Astrocyte (in vitro differentiated cells and primary cell): ENCODE data around the gene TSPEAR. TPM values are rescaled to one million over a fixed set of nuclear protein-coding genes. Genes with fewer than 3 reads are reported as not detected.

Source experiments
- DNase-seq: peaks from one replicate; pipeline ENCODE4 v3.0.0-alpha.2; 2010; ENCODE audit warnings: low read depth
- FAIRE-seq: peaks from 2 replicates; lab custom pipeline; 2011; peaks lifted over from hg19 to GRCh38; lab: Jason Lieb, UNC
- H2AFZ ChIP-seq: 2 replicates; pipeline ENCODE4 v1.6.0; 2012; ENCODE audit warnings: low read depth, low read length, inconsistent platforms
- H3K27ac ChIP-seq: 2 replicates; pipeline ENCODE4 v1.5.1; 2011; ENCODE audit warnings: low read depth, low read length, inconsistent platforms
- H3K27me3 ChIP-seq: 2 replicates; pipeline ENCODE4 v1.6.0; 2011; ENCODE audit warnings: low read length, inconsistent platforms; ENCODE audit not compliant: insufficient read depth
- H3K36me3 ChIP-seq: 2 replicates; pipeline ENCODE4 v1.5.1; 2011; ENCODE audit warnings: low read length, inconsistent platforms; ENCODE audit not compliant: insufficient read depth
- H3K4me1 ChIP-seq: 2 replicates; pipeline ENCODE4 v1.5.1; 2011; ENCODE audit warnings: low read length, inconsistent platforms; ENCODE audit not compliant: insufficient read depth
- H3K4me2 ChIP-seq: 2 replicates; pipeline ENCODE4 v1.6.0; 2012; ENCODE audit warnings: low read length, inconsistent platforms
- H3K4me3 ChIP-seq: 2 replicates; pipeline ENCODE4 v1.5.1; 2011; ENCODE audit warnings: low read depth, mild to moderate bottlenecking, low read length, inconsistent platforms; ENCODE audit not compliant: insufficient read depth
- H3K79me2 ChIP-seq: 2 replicates; pipeline ENCODE4 v1.6.0; 2012; ENCODE audit warnings: mild to moderate bottlenecking, low read length, inconsistent platforms; ENCODE audit not compliant: insufficient read depth
- H3K9ac ChIP-seq: 2 replicates; pipeline ENCODE4 v1.6.0; 2012; ENCODE audit warnings: mild to moderate bottlenecking, low read length, inconsistent platforms
- H3K9me3 ChIP-seq: 2 replicates; pipeline ENCODE4 v1.5.1; 2012; ENCODE audit warnings: low read depth, mild to moderate bottlenecking, low read length, inconsistent platforms; ENCODE audit not compliant: insufficient read depth
- H4K20me1 ChIP-seq: 2 replicates; pipeline ENCODE4 v1.6.0; 2012; ENCODE audit warnings: low read length, inconsistent platforms; ENCODE audit not compliant: insufficient read depth
- H3K27ac Mint-ChIP-seq: one replicate; pipeline ENCODE4 v1.8.0; 2021; ENCODE audit warnings: mild to moderate bottlenecking, mixed read lengths; ENCODE audit not compliant: unreplicated experiment
- H3K27me3 Mint-ChIP-seq: one replicate; pipeline ENCODE4 v1.8.0; 2021; ENCODE audit warnings: low read depth, mixed read lengths; ENCODE audit not compliant: unreplicated experiment
- H3K36me3 Mint-ChIP-seq: one replicate; pipeline ENCODE4 v1.8.0; 2021; ENCODE audit warnings: low read depth, mixed read lengths; ENCODE audit not compliant: unreplicated experiment
- H3K4me1 Mint-ChIP-seq: one replicate; pipeline ENCODE4 v1.8.0; 2021; ENCODE audit warnings: low read depth, mixed read lengths; ENCODE audit not compliant: unreplicated experiment
- H3K4me3 Mint-ChIP-seq: one replicate; pipeline ENCODE4 v1.8.0; 2021; ENCODE audit warnings: mild to moderate bottlenecking, moderate library complexity, mixed read lengths; ENCODE audit not compliant: unreplicated experiment
- H3K9me3 Mint-ChIP-seq: one replicate; pipeline ENCODE4 v1.8.0; 2021; ENCODE audit warnings: mild to moderate bottlenecking, mixed read lengths; ENCODE audit not compliant: unreplicated experiment
- EZH2 ChIP-seq: IDR thresholded peaks from 2 replicates; pipeline ENCODE4 v1.6.1; 2012; ENCODE audit warnings: mild to moderate bottlenecking, low read length, inconsistent platforms; ENCODE audit not compliant: insufficient read depth
- total RNA-seq: library from RNA; stranded (reverse); gene quantifications from 2 replicates; pipeline ENCODE4 v1.2.1, GENCODE V29; 2021
- TF ChIP-seq, protein P1 (sequence below): IDR thresholded peaks from 2 replicates; pipeline ENCODE4 v1.5.1; 2011; ENCODE audit warnings: low read depth, mild to moderate bottlenecking, inconsistent platforms, low read length, moderate library complexity; ENCODE audit not compliant: insufficient read depth

The TSPEAR gene
- total RNA-seq, 1 donor from 2014 or later, result not detected

DNA sequence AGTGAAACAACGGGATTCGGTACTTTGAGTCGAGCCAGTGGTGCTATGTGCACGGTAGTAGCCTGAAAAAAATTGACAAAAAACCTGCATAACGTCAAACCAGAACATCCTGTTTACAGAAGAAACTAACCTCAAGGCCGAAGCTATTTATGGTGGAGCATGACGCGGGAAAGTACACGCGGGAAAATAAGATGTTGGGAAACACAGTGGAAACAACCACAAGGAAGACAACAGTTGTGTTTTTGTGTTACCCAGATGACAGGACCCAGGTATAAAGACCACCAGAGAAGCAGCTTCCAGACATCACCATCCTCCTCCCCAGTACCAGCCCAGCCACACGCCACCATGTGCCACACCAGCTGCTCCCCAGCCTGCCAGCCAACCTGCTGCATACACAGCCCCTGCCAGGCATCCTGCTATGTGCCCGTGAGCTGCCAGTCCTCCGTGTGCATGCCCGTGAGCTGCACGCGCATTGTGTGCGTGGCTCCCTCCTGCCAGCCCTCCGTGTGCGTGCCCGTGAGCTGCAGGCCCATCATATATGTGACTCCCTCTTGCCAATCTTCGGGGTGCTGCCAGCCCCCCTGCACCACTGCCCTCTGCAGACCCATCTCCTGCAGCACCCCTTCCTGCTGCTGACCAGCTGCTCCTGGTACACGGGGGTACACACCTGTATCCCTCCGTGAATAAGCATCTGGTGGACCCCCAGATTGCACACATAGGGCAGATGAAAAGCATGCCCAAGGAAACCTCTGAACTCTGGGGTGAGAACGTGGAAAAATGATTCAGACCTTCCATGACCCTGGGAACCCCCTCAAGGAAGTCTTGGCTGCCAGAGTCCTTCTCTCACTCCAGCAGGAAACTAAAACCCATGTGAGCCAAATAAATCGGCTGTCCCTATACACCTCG lies 53.5 kb downstream of the TSPEAR start, which contains the start of gene KRTAP12-3:
Gene KRTAP12-3, plus strand, starts transcription at position 298 of the 906 bp plus-strand sequence. Its CDS starts 48 bp downstream, at position 346.
- Mint-ChIP-seq H3K27me3 (peaks cover 30% of the 10 kb centered on the region), H3K36me3 (peaks cover 2% of the 10 kb centered on the region), H3K27ac (no peak within 1 kb of the TSS), H3K4me3 (peak within 1 kb of the TSS; percentile 40), H3K9me3 (peaks cover 31% of the 10 kb centered on the region), H3K4me1 (peaks cover 7% of the 10 kb centered on the region)
- Histone ChIP-seq H3K79me2 (no peaks in the 10 kb centered on the region), H3K27me3 (no peaks in the 10 kb centered on the region), H4K20me1 (no peaks in the 10 kb centered on the region), H3K4me1 (no peaks in the 10 kb centered on the region), H3K27ac (no peak within 1 kb of the TSS), H2AFZ (no peak within 1 kb of the TSS), H3K4me2 (no peak within 1 kb of the TSS), H3K36me3 (no peaks in the 10 kb centered on the region), H3K9ac (no peak within 1 kb of the TSS), H3K9me3 (no peaks in the 10 kb centered on the region), H3K4me3 (no peak within 1 kb of the TSS)
- DNase-seq (no peak), FAIRE-seq (no peak)
- no peak for TF ChIP-seq EZH2
- TF ChIP-seq, protein P1, sequence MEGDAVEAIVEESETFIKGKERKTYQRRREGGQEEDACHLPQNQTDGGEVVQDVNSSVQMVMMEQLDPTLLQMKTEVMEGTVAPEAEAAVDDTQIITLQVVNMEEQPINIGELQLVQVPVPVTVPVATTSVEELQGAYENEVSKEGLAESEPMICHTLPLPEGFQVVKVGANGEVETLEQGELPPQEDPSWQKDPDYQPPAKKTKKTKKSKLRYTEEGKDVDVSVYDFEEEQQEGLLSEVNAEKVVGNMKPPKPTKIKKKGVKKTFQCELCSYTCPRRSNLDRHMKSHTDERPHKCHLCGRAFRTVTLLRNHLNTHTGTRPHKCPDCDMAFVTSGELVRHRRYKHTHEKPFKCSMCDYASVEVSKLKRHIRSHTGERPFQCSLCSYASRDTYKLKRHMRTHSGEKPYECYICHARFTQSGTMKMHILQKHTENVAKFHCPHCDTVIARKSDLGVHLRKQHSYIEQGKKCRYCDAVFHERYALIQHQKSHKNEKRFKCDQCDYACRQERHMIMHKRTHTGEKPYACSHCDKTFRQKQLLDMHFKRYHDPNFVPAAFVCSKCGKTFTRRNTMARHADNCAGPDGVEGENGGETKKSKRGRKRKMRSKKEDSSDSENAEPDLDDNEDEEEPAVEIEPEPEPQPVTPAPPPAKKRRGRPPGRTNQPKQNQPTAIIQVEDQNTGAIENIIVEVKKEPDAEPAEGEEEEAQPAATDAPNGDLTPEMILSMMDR, result no peak

DNA sequence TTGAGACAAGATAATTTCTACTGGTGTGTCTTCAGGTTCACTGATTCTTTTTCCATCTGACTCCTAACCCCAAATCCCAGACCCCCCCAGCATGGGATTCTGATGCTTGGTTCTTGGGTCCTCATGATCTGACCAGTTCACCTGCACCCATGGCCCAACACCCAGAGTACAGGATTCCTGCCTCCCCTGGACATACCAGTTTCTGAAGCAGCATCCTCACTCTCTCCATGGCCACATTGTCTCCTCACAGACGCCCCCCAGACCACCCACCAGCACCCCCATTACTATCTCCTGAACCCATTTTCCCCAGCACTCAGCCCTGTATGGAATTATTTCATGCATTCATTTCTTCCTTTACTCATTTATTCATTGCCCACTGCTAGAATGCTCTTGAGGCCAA lies 54.5 kb downstream of the TSPEAR start:
- Histone ChIP-seq H4K20me1 (no peaks in the 10 kb centered on the region), H3K4me2 (no peak overlapping the region), H3K4me1 (no peaks in the 10 kb centered on the region), H3K4me3 (no peak overlapping the region), H3K27me3 (no peaks in the 10 kb centered on the region), H2AFZ (no peak overlapping the region), H3K79me2 (no peaks in the 10 kb centered on the region), H3K9ac (no peak overlapping the region), H3K9me3 (no peaks in the 10 kb centered on the region), H3K36me3 (no peaks in the 10 kb centered on the region), H3K27ac (no peak overlapping the region)
- Mint-ChIP-seq H3K27me3 (peaks cover 30% of the 10 kb centered on the region), H3K36me3 (peaks cover 2% of the 10 kb centered on the region), H3K4me3 (no peak overlapping the region), H3K9me3 (peaks cover 29% of the 10 kb centered on the region), H3K4me1 (peaks cover 7% of the 10 kb centered on the region), H3K27ac (no peak overlapping the region)
- DNase-seq, result no peak
- no peak for TF ChIP-seq EZH2
- TF ChIP-seq, protein P1, result no peak
- FAIRE-seq, result no peak
